ENCODE measurements around the gene RGS6.

Gene RGS6

GRCh38 chr14:72419226-72419775 is 487.1 kb downstream of the RGS6 start:
- DNase-seq = no peak

GRCh38 chr14:72420749-72421474 is 488.7 kb downstream of the RGS6 start:
- DNase-seq = peak; percentile 60

- DNase-seq = no peak
Measured at GRCh38 chr14:72423957-72424356, 491.7 kb downstream of the RGS6 start.

GRCh38 chr14:72430457-72430856 is 498.2 kb downstream of the RGS6 start:
- no peak for DNase-seq

- no peak for DNase-seq
Measured at GRCh38 chr14:72432748-72433147, 500.5 kb downstream of the RGS6 start.

- DNase-seq = no peak
Measured at GRCh38 chr14:72433511-72433910, 501.3 kb downstream of the RGS6 start.

- no peak for DNase-seq
Measured at GRCh38 chr14:72434856-72435255, 502.6 kb downstream of the RGS6 start.

- DNase-seq = no peak
Measured at GRCh38 chr14:72439707-72440106, 507.5 kb downstream of the RGS6 start.

GRCh38 chr14:72443256-72443655 is 511.0 kb downstream of the RGS6 start:
- no peak for DNase-seq

- no peak for DNase-seq
Measured at GRCh38 chr14:72443991-72444441, 511.8 kb downstream of the RGS6 start.

- DNase-seq = no peak
Measured at GRCh38 chr14:72444701-72445100, 512.5 kb downstream of the RGS6 start.

- DNase-seq = no peak
Measured at GRCh38 chr14:72448212-72448611, 516.0 kb downstream of the RGS6 start.

- DNase-seq = no peak
Measured at GRCh38 chr14:72450473-72451044, 518.3 kb downstream of the RGS6 start.

GRCh38 chr14:72451054-72451972 is 519.1 kb downstream of the RGS6 start:
- DNase-seq = no peak

- DNase-seq = no peak
Measured at GRCh38 chr14:72452774-72453173, 520.5 kb downstream of the RGS6 start.

GRCh38 chr14:72454388-72455160 is 522.3 kb downstream of the RGS6 start:
- DNase-seq = no peak

GRCh38 chr14:72457641-72458040 is 525.4 kb downstream of the RGS6 start:
- DNase-seq = no peak

GRCh38 chr14:72462056-72462455 is 529.8 kb downstream of the RGS6 start:
- DNase-seq = no peak

- DNase-seq = no peak
Measured at GRCh38 chr14:72463291-72463866, 531.1 kb downstream of the RGS6 start.

- no peak for DNase-seq
Measured at GRCh38 chr14:72464226-72464625, 532.0 kb downstream of the RGS6 start.

- DNase-seq = no peak
Measured at GRCh38 chr14:72466325-72466724, 534.1 kb downstream of the RGS6 start.

- DNase-seq = no peak
Measured at GRCh38 chr14:72471346-72471745, 539.1 kb downstream of the RGS6 start.
